GM12801 (cell line): ENCODE results near the gene RNF166.

Experiments used
- CTCF ChIP-seq: IDR thresholded peaks from one replicate; pipeline ENCODE4 v1.5.1; 2011; ENCODE audit warnings: control low read depth; ENCODE audit not compliant: insufficient read length; ENCODE audit errors: extremely low read depth

Gene RNF166

GRCh38 chr16:88732961-88733294, 26.7 kb upstream of the RNF166 start:
- no peak for TF ChIP-seq CTCF

- TF ChIP-seq CTCF = no peak
Measured at GRCh38 chr16:88732172-88732960, 26.2 kb upstream of the RNF166 start.

GRCh38 chr16:88731699-88732098, 25.5 kb upstream of the RNF166 start:
- TF ChIP-seq CTCF = no peak

GRCh38 chr16:88730632-88731607, 24.7 kb upstream of the RNF166 start:
- TF ChIP-seq CTCF = no peak

- TF ChIP-seq CTCF = no peak
Measured at GRCh38 chr16:88727871-88728270, 21.7 kb upstream of the RNF166 start.

- no peak for TF ChIP-seq CTCF
Measured at GRCh38 chr16:88726981-88727380, 20.8 kb upstream of the RNF166 start.

GRCh38 chr16:88726408-88726749, 20.2 kb upstream of the RNF166 start:
- no peak for TF ChIP-seq CTCF
